Islet of Langerhans (tissue), 1 donor: ENCODE results near the gene RHBDF2.
"Not testable (repeated sequence)": the region's sequence is repeated elsewhere in the genome, so short reads cannot be mapped to it uniquely, and the experiment has no call there.

Experiments
- FAIRE-seq: peaks from one replicate; lab custom pipeline; 2011; peaks lifted over from hg19 to GRCh38; lab: Jason Lieb, UNC

The RHBDF2 gene

DNA sequence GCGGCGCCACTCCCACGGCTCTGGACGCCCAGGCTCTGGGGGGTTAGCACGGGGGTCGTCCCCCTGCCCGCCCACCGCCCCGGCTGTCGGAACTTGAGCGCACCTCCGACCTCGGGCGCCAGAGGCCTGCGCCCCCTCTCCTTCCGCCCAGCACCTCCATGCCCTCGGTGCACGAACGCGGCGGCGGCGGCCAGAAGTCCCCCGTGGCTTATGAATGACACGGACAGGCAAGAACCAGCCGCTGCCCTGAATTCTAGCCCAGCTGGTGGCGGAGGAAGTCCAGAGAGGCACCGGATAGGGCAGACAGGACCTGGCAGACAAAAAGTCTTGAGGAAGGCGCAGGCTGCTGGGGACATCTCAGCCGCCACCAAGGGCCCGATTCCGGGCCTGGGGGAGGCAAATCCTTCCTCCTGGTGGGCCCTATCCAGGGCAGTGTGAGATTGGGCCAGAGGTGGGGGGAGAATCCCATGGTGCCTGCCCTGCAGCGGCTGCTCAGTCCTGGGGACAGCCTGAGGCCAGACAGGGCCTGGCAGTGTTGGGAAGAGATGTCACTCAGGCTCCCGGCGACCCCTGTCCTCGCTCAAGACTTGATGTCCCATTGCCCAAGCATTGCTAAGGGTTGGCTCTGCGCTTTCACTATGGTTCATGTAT is 37.2 kb upstream of the RHBDF2 start:
- no peak for FAIRE-seq

DNA sequence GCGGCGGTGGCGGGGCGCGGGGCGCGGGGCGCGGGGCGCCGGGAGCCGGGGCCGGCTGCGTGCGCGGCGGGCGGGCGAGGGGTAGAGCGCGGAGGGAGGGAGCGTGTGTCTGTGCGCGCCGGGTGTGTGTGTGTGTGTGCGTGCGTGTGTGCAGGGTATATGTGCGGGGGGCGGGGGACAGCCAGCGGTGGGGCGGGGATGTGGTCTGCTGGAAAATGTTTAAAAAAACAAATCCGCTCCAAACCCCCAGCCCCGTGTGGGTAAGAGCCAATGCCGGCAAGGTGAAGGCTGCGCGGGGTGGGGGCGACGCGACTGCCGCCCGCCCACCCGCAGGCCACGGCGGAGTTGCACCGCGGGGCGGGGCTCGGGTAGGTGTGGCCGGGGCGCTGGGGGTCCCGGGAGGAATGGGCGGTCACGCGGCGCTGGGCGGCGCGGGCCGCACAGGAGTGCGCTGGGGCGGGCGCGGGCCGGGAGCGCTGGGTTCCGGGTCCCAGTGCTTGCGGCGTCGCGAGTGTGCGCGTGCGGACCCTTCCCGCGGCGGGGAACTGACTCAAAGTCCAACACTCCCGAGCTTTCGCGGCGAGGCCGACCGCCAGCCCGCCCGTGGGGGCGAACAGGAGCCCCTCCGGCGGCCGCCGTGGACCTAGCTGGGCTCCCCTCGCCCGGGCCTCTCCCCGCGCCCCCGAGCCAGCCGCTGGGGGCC is 36.5 kb upstream of the RHBDF2 start, which contains the start of gene CYGB:
Gene CYGB, minus strand, starts transcription at position 132 of the 703 bp plus-strand sequence. CDS start 167 bp downstream, outside the sequence.
- FAIRE-seq: no peak

DNA sequence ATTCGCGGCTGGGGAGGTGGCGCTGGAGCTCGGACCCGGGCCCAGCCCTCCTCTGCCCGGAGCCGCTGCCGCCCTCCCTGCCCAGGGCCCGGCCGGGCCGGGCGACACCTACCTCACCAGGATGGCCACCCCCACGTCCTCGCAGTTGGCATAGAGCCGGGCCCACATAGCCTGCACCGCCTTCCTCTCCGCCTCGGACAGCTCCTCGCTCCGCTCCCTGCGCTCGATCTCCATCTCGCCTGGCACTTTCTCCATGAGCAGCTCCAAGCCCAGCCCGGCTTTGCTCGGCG is 36.0 kb upstream of the RHBDF2 start:
- no peak for FAIRE-seq

DNA sequence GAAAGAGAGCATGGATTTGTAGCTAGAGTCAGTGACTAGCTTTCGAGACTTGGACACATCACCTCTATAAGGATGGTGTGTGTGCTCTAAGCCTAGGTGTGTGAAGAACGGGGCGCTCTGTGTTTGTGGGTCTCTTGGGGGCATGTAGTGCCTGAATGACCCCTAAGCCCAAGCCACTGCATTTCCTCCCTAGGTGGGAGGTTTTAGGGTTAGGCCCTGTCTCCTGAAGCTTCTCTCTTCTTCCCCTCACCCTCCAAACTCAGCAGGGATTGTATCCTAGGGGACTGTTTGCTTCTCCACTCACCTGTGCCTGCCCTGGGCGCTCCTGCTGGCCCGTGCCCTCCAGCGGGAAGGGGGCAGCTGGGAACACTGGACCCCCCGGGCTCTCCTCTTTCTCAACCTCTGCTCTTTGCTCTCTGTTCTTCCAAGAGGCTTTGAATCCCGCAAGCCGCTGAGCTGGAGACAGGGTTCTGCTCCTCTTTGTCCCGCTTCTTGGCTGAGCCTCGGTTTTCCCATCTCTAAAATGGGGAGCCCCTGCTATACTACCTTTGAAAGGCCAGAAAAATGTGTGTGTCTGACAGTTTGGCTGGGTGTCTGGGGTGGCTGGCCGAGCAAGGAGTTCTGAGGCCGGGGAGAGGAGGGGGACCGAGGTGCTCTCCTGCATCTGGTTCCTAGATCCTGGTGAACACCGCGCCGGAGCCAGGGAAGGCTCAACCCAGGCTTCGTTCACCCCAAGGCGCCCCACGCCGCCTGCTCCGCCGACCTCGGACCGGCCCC is 35.5 kb upstream of the RHBDF2 start:
- no peak for FAIRE-seq

DNA sequence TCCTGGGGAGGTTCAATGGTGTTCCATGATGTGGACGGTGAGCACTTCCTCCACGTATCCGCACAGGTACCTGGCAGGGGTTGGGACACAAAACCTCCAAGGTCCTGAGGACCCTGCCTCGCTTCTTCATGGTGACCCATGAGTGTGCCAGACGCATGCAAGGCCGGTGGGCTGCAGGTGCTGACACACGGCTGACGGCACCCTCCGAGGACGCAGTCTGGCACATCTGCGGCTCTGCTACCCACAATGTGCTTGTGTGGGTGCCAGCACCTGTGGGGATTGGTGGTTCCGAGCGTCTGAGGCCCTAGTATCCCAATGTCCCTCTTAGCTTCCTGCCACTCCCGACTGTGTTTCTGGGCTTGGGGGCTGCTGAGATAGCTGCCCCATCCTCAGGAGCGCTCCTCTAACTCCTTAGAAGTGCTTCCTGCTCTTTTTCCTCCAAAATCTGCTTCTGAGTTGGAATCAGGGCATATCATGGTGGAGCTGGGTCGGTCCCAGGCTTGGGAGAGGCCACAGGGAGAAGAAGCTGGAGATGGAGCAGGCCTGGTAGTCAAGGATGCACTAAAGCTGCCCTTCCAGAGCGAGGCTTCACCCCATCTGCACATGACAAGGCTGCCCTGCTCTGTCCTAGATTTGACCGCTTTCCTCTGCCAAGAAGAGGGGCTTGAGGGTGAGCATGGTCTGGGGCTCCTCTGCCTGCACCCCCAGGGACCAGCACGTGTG is 34.7 kb upstream of the RHBDF2 start:
- no peak for FAIRE-seq

DNA sequence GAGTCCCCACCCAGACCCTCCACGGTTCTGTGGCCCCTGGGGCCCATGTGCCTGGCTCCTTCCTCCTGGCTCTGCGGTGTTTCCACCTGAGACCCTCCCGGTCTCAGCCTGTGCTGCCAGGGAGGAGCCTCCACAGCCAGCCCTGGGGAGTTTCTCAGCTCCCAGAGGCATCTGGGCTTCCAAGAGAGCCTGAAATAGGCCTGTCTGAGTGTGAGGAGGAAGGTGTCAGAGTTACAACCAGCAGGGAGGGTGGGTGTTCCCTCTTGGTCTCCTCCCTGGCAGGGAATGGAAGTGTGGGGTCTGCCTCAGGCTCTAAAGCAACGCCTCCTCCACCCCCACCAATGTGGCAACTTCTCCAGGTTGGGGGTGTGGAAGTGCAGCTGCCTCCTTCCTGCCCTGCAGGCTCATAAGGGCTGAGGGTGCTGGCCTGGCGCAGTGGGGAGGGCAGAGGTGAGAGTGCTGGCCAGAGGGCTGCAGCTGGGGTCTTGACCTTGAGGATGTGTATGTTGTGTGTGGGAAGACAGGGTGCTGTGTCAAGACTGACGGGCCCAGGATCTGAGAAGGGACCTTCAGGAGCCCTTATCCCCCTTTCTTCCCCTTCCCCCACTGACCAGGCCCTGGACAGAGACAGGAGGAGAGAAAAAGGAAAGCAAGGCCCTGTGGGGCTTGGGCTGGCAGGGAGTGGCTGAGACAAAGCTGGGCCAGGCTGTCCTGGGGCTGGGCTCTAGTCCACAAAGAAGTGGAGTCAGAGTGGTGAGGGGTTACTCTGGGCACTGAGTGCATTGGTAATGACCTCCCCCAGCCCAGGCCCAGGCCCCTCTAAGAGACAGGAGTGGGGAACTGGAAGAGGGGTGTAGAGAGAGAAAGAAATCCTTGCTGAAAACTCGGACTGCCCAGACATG is 33.9 kb upstream of the RHBDF2 start:
- no peak for FAIRE-seq

DNA sequence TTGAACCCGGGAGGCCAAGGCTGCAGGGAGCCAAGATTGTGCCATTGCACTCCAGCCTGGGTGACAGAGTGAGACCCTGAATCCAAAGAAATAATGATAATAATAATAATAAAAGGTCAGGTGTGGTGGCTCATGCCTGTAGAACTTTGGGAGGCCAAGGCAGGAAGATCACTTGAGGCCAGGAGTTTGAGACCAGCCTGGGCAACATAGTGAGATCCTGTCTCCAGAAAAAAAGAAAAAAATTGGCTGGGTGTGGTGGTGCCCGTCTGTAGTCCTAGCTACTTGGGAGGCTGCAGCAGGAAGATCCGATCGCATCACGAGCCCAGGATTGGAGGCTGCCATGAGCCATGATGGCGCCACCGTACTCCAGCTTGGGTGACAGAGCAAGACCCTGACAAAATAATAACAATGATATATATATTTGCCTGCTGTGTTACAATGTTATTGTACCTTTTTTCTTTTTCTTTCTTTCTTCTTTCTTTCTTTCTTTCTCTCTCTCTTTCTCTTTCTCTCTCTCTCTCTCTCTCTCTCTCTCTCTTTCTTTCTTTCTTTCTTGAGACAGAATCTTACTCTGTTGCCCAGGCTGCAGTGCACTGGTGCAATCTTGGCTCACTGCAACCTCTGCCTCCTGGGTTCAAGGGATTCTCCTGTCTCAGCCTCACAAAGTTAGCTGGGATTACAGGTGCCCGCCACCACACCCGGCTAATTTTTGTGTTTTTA is 32.6 kb upstream of the RHBDF2 start:
- not testable (repeated sequence) for FAIRE-seq

DNA sequence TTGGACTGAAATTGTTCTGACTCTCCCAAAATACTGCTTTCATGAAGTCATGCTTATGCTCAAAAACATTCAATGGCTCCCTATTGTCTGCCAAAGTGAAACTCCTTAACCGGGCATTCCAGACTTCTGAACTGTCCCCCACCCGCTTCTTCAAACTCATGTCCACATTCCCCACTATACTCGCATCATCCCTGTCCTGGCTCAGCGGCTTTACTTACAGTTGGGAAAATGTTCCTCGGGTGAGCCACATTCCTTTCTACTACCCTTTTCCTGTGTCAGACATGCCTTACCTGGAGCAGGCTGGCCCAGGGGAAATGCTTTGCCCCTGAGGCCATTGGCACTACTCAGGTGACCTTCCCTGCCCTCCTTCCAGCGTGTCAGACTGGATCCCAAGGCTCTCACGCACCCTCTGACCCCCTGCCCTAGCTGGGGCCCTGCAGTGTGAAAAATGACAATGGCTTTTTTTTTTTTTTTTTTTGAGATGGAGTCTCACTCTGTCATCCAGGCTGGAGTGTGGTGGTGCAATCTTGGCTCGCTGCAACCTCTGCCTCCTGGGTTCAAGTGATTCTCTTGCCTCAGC is 30.9 kb upstream of the RHBDF2 start:
- no peak for FAIRE-seq

DNA sequence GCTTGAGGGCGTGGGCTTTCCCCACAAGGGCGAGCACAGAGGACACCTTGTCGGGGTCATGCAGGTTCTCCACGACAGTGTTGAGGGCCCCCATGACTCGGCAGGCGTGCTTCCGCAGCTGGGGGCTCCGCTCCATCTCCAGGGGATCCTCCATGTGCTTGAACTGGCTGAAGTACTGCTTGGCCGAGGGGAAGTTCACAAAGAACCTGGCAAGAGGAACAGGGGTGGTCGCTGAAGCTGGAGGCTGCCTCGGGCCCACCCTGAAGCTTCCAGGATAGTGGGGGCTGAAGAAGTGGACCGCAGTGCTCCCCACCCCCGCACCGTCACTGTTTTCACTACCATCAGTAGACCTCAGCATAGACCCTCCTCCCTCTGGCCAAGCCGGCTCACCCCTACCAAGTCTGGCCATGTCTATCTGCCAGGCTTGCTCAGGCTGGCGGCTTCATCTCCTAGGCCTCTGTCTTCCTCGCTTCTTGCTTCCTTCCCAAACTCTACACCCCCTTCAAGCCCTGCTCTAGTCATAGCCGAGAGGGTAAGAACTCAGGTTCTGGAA is 30.3 kb upstream of the RHBDF2 start:
- no peak for FAIRE-seq

DNA sequence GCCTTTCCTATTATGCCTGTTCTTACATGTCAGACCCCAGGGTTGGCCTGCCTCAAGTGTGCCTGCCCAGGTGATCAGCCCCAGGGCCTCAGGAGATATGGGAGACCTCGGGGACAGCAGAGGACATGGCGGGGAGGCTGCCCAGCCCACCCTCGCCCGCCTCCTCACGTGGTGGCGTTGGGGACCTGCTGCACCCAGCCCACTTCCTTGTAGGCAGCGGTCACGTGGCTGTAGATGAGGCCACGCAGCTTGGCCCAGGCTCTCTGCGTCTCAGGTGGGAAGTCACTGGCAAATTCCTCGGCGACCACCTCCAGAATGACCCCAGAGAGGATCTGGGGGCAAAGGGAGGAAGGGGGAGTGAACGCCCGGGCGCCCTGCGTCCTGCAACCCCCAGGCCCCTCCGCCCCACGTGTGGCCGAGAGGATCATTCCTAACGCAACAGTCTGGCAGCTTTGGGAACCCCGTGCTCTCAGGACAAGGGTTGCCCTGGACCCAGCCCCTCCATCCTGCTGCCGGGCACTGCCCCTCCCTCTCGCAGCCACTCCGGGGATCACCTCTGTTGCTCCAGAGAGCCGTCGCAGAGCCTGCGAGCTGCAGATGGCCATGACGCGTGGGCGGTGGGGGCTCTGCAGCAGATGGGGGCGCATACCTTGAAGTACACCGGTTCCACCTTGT is 29.7 kb upstream of the RHBDF2 start:
- no peak for FAIRE-seq

DNA sequence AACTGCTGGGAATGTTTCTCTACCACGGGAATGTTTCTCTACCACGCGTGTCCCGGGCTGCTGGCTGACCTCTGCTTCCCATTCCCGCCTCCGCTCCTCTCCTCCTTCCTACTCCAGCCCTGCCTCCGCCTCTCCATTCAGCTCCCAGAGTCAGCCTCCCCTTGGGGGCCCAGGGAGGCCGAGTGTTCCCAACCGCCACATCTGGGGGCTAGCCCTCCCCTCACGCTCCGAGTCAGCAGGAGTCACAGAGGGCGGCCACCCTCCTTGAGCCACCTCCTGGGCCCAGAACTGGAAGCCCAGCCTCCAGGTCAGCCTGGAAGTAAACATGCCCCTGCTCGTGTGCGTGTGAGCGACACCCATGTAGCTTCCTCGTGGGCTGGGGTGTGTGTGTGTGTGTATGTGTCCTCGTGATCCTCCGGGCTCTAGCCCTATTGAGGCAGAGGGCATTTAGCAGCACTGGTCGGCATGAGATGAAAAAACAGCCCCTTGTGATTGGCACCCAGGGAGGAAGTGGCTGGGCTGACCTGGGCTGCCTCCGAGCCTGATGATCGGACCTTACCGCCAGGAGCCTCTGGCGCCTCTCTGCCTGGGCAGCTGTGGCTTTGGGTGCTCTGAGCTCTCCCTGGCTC is 29.0 kb upstream of the RHBDF2 start:
- FAIRE-seq: no peak

DNA sequence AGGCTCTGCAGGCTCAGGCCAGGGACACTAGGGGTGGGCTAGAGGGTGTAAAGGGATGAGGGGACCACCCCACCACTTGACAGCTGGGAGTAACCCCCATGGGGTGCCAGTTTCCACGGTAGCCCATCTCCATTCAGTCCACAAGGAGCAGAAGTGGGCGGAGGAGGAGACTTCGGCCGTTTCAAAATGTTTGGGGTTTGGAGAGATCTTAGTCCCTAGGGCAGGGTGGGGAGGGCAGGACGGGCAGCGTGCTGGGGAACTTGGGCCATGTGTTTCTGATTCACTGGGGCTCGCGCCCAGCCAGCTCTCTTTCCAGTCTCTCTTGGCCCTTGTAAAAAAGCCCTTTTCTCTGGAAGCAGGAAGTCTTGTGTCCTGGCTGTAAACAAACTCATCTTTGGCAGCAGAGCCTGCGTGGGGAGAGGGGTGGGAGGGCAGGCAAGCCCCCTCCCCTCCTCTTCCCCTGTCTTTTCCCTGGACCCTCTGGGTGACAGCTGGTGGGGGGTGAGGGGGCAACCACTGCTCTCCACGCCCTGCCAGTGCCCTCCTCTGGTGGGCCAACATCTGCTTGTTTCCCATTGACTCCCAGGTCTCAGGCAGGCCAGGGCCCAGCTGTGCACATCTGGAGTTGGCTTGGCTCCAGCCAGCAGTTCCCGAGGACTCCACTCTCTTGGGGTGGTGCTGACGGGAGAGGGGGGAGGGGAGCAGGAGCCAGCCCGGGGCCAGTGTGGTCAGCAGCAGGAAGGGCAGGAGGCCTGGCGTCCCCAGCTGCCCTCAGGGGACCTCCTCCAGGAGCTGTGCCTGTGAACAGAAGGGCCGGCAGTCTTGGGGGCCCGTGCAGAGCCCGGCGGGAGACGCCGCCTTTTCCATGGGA is 28.2 kb upstream of the RHBDF2 start:
- FAIRE-seq: no peak

DNA sequence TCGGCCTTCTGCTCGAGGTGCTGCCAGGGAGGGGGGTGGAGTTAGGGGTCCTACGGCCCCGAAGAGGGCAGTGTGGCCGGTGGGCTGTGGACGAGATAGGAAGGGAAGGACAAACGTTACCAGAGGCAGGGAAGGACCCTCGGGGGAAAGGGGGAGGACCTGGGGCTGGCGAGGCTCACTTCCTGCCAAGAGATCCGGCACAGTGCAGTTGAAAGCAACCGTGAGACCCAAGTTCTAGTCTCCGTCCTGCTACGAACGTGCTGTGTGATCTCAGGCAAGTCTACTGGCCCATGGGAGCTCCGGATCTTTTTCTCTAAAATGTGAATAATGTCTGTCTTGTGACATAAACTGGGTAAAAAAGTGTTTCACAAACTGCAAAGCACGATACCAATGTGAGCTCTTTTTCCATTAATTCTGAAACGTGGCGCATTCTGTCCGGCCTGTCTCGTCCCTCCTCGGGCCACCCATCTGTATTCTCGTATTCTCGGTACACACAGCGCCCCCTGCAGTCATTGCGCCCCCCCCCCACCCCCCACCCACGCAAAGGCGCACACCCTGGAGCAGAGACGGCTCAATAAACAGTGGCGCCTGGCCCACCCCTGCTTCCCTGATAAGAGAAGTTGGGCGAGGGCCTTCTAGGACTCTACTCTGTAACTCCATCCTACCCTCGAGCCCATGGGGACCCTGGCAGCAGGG is 27.5 kb upstream of the RHBDF2 start:
- no peak for FAIRE-seq

DNA sequence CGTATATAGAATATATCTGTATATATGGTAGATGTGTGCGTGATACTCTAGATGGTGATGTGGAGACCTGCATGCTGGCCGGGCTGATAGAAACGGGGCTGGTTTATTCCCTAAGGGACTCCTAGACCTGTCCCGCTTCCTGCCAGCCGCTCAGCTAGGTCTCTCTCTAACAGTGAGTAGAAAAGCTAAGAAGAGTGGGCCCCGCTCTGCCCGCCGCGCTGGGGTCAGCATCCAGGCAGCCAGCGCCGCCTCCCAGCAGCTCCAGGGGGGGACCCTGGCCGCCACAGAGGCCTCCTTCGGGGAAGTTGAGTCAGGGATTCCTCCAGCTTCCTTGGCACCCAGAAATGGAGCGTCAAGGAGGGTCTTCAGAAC is 26.9 kb upstream of the RHBDF2 start:
- no peak for FAIRE-seq

DNA sequence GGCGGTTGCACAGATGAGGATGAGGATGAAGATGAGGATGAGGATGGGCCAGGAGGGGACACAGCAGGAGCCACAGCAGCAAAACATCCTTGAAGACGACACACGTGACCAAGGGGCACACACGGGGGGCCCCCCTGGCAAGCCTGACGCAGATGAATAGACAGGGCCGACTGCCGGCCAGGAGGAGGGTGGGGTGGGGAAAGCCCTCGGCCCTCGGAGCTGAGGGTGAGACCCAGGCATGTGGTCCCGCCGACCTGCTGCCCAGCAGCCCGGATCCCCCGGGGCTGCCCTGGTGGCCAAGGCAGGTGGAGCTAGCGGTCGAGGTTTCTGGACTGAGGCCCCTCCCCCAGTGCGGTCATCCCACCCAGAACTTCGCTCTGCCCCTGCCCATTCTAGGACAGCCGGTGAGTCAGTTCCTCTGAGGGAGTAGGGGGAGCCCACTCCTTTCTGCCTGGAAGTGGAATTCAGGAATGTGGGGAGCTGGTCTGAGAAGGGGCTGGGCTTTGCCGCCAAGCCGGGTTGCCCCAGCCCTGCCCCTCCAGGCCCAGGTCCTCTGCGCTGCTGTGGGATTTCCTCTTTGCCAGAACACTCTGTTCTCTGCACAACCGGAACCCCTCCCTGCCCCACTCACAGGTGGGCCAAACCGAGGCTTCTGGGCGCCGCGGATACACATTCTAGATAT is 26.3 kb upstream of the RHBDF2 start:
- no peak for FAIRE-seq

DNA sequence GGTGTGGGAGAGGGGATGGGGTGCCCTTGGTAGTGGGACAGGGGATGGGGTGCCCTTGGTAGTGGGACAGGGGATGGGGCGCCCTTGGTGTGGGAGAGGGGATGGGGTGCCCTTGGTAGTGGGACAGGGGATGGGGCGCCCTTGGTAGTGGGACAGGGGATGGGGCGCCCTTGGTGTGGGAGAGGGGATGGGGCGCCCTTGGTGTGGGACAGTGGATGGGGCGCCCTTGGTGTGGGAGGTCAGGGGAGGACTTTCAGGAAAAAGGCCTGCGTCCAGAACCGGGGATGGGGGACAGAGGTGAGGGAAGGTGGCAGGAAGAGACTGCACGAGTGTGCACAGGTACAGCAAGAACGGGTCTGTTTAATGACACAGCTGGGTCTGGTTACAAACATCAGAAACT is 25.8 kb upstream of the RHBDF2 start:
- FAIRE-seq: not testable (repeated sequence)

DNA sequence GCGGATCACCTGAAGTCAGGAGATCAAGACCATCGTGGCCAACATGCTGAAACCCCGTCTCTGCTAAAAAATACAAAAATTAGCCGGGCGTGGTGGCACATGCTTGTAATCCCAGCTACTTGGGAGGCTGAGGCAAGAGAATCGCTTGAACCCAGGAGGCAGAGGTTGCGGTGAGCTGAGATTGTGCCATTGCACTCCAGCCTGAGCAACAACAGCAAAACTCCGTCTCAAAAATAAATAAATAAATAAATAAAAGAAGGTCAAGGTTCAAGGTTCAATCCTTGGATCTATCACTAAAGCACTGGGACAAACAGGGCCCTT is 24.2 kb upstream of the RHBDF2 start:
- FAIRE-seq: not testable (repeated sequence)
